GM18951 (cell line): ENCODE results near the gene SUMO1.

Experiments used
- POLR2A ChIP-seq: IDR thresholded peaks from 4 replicates; pipeline ENCODE4 v1.6.1; 2011; ENCODE audit warnings: mild to moderate bottlenecking; ENCODE audit not compliant: insufficient read length, insufficient read depth; ENCODE audit errors: extremely low read depth
- in situ Hi-C: fragments of 300-500 bp; cut with MboI; formaldehyde crosslinking; loops from one replicate; pipeline ENCODE4 v1.12.0; 2022; ENCODE audit warnings: low sequenced_read_pairs, mixed read lengths, inconsistent platforms; ENCODE audit not compliant: unreplicated experiment

Gene SUMO1

DNA sequence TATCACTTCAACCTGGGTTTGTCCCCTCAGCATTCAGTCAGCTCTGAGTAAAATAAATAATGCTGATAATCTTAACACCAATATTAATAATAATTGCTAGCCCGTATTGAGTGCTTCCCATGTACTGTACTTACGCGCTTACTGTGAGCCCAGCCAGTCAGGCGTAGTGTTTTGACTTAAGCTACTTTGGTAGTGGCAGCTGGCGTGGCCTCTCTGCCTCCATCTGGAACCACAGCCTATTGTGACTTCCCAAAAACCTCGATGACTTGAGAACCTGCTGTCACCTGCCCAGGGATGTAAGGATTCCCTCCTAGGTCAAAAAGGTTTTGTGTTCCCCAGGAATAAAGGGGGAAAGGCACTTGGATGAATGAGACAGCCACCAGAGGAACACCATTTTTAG is 53.2 kb downstream of the SUMO1 start:
- in situ Hi-C loops: loop anchor here (25.0 kb wide), 1 partner anchor 323 kb away; no protein-coding TSS in a partner anchor

GRCh38 chr2:202184557-202184956 is 53.8 kb downstream of the SUMO1 start:
- no peak for TF ChIP-seq POLR2A
- in situ Hi-C loops: loop anchor here (25.0 kb wide), 1 partner anchor 322 kb away; no protein-coding TSS in a partner anchor

More for the DNA sequence above, 53.2 kb downstream of the SUMO1 start:
- no peak for TF ChIP-seq POLR2A

DNA sequence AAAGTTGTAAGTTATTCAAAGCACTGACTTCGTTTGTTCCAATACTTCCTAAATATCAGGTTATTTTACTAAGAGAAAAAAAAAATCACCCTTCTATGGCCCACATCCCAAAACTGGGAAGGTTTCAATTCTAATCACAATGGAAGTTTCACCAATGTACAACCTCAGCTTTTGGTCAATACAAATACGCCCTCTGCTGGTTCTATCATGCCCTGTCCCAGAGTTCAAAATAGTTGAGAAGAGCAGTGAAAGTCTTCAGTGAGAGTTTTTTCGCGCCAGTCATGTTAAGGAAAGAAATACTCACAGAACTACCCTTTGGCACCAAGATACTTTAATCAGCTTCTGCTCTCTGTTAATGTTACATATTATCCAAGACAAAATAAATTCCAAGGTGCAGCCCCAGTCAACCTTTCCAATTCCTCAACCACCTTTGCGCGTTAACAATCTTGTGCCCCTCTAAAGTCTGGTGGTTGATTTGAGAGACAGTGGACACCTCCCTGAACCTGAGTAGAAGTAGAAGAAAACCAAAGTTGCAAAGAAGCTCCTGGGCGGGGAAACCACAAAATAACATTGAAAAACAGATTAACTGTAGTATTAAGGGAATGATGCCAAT is 59.9 kb downstream of the SUMO1 start:
- in situ Hi-C loops: loop anchor here (10.0 to 25.0 kb wide), 2 partner anchors 74 to 316 kb away; no protein-coding TSS in a partner anchor
- TF ChIP-seq POLR2A: no peak

DNA sequence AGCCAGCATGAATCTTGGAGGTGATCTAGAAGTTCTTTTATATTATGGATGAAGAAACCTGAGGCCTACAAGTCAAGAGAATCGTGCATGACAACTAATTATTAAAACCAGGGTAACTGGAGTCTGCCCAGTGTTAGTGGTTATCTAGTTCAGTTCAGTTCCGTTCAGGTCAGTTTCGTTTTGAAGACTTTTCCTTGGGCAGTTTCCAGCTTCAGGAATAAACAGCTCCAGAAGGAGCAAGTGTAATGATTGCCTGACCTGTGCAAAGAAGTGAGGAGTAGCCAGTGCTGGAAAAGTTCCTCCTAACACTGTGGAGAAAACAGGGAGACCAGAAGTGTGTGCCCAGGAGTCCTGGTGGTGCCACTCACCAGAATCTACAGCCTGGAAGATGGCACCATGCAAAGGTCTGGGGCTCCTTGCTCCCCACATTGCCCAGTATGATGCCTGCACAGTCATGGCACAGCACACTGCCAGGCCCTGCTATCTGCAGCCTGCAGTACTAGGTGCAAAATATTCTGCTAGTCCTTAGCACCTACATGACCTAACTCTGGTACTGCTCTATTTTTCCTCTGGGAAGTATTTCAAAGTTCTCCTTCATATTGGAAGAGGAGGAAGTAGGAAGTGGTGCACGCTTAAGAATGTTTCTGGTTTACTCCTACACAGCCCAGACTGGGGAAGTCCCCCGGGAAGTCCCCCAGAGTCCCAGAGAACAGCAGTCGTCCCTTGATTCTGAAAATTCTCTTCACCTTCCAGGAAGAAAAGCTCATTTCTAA is 65.8 kb downstream of the SUMO1 start:
- TF ChIP-seq POLR2A: no peak
- in situ Hi-C loops: loop anchor here (10.0 kb wide), 1 partner anchor 68 kb away; no protein-coding TSS in a partner anchor

GRCh38 chr2:202171241-202171825 is 67.1 kb downstream of the SUMO1 start:
- TF ChIP-seq POLR2A: no peak
- in situ Hi-C loops: loop anchor here (10.0 kb wide), 1 partner anchor 67 kb away; no protein-coding TSS in a partner anchor

DNA sequence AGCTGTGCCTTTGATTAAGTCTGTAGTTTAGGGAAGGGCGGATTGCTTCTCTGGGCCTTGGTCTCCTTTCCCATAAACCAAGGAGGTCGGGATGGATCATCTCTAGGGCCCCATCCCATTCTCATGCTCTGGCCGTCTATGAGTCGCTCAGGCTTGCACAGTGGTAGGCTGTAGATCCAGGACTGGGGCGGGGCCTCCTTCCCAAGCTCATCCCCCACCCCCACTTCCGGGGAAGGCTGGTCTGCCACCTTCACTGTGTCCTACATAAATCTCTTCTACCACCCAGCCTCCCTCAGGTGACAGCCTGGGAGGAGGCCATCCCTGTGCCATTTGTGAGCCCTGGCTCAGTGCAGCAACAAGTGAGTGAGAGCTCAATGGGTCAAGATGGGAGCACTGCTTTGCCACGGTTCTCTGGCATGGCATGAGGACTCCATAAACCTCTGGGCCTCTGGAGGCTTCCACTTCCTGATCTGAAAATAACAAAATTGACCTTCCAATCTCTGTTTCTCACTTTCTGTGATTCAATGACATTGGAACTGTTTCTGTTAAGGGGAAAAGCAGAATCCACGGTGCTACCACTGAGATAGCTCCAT is 68.5 kb downstream of the SUMO1 start:
- TF ChIP-seq POLR2A: no peak
- in situ Hi-C loops: loop anchor here (10.0 kb wide), 1 partner anchor 65 kb away; no protein-coding TSS in a partner anchor

DNA sequence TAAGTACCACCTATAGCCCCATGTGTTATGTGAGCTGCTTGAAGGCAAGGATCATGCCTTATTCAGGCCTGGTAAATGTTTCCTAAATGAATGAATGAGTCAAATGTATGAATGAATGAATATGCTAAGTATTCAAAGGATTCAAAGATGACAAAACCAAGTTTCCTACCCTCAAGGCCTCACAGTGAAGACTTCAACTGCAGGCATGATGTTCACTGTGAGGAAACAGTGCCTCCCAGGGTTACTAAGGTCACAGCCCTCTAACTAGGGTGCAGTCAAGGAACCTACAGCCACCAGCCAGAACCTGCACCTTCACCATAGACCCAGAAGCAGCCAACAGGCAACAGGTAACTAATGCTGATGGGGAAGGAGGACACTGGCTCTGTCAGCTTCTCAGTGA is 69.3 kb downstream of the SUMO1 start:
- in situ Hi-C loops: no loop called here
- no peak for TF ChIP-seq POLR2A

DNA sequence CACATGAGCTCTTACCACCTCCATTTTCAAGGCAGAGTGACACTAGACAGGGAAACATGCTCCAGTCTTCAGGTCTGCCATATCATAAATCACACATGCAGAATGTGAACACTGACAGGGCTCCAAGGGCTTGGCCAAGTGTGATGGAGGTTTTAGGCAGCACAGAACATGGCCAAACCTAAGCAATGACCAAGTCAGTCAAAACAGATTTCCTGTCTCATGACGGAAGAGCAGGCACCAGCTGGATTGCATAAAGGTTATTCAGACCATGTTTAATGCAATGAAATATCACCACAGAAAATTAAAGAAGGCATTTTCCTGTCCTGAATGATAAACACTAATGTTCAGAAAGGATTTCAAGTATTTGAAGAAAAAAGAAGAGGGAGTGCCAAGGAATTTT is 72.5 kb downstream of the SUMO1 start:
- in situ Hi-C loops: no loop called here
- TF ChIP-seq POLR2A: no peak

DNA sequence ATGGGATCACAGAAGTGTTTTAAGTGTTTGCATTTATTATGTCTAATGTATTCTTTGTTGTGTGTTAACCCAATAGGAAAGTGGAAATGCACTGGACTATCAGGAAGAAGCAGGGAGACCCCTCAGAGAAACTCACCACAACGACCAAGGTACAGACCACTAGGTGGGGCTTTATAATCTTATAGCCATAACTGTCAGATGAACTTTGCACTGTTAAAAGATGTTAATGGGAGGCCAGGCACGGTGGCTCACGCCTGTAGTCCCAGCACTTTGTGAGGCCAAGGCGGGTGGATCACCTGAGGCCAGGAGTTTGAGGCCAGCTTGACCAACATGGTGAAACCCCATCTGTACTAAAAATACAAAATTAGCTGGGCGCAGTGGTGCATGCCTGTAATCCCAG is 73.2 kb downstream of the SUMO1 start:
- in situ Hi-C loops: no loop called here
- TF ChIP-seq POLR2A: no peak

- no peak for TF ChIP-seq POLR2A
- in situ Hi-C loops: no loop called here
Measured at GRCh38 chr2:202164411-202164810, 74.0 kb downstream of the SUMO1 start.

DNA sequence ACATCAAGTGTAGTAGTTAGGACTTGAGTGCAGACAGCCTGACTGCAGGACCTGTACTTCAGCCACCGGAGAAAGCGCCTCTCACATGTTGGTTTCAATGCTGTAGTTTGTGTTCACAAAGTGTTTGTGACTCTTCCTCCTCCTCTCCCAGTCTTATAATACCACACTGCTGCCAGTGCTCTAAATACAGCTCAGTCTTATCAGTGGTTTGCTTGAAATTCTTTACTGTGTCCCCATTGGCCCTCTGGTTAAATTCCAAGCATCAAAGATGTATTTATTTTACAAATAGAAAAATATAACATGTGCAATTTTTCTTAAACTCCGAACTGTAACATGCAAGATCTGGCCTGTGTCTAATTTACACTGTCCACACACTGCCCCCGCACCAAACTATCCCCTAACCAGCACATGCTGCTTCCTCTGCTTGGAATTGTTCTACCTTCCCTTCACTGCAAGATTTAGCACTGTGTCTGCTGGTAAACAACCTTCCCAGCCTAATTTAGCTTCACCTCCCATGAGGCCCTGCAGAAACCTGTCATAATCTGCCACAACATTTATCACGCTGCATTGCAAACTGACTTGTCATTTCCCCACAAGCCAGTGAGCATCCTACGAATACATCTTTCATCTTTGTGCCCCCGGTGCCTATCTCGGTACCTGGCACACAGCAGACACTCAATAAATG is 77.1 kb downstream of the SUMO1 start:
- no peak for TF ChIP-seq POLR2A
- in situ Hi-C loops: no loop called here

GRCh38 chr2:202158796-202159195 is 79.6 kb downstream of the SUMO1 start:
- in situ Hi-C loops: no loop called here
- TF ChIP-seq POLR2A: no peak

- TF ChIP-seq POLR2A: no peak
- in situ Hi-C loops: no loop called here
Measured at GRCh38 chr2:202157211-202157990, 81.0 kb downstream of the SUMO1 start.
